Measurements from ENCODE around the gene DONSON. TPM values are rescaled to one million over a fixed set of nuclear protein-coding genes. Genes with fewer than 3 reads are reported as not detected.

The DONSON gene
- polyA plus RNA-seq, 2 of the 4 experiments (the other 2 are of a cell fraction), result 20.7 to 32.0 TPM

- TF ChIP-seq KDM1A (IDR thresholded peaks at IDR 0.05; ENCODE audit: low read depth) (no peak), NPAS2 (CRISPR knock-in tag; IDR thresholded peaks at IDR 0.05; ENCODE audit: borderline replicate concordance) (no peak)
These were observed 27.5 kb downstream of the DONSON start (continued) for GRCh38 chr21:33560965-33561364.

- H3K27ac ChIP-seq, result no peak overlapping the region
- no peak overlapping the region for H3K4me2 ChIP-seq
- H3K4me1 ChIP-seq, result no peaks in the 10 kb centered on the region
- no peak overlapping the region for H3K4me3 ChIP-seq
- TF ChIP-seq EHF (CRISPR knock-in tag; IDR thresholded peaks at IDR 0.05), result no peak
- TF ChIP-seq FOXS1 (CRISPR knock-in tag; IDR thresholded peaks at IDR 0.05), result no peak
- TF ChIP-seq BCL3 (IDR thresholded peaks at IDR 0.05), result no peak
- no peak for DNase-seq (ENCODE audit: low read depth in 1 of 2, low spot score in 1 of 2)
- POLR2A ChIA-PET, result no interaction called here
- FAIRE-seq, result no peak
- WGBS (ENCODE audit: missing lambda C conversion rate), result 85% methylated on average over 10 of the region's 10 CpGs
- no peak for ATAC-seq
- H3K9me3 ChIP-seq, result no peaks in the 10 kb centered on the region
- CTCF ChIA-PET, result no interaction called here
These were observed 28.7 kb downstream of the DONSON start for GRCh38 chr21:33559813-33560212.

GRCh38 chr21:33558777-33559421 is 29.6 kb downstream of the DONSON start:
- Histone ChIP-seq H3K4me3 (no peak overlapping the region), H3K4me2 (no peak overlapping the region), H3K9me3 (no peaks in the 10 kb centered on the region), H3K27ac (no peak overlapping the region), H3K4me1 (no peaks in the 10 kb centered on the region)
- no peak for DNase-seq (ENCODE audit: low read depth in 1 of 2, low spot score in 1 of 2)
- ATAC-seq, result no peak
- no peak for FAIRE-seq
- no peak for TF ChIP-seq ESRRA (IDR thresholded peaks at IDR 0.05; ENCODE audit: borderline replicate concordance, low read length)
- TF ChIP-seq KDM5A (IDR thresholded peaks at IDR 0.05), result no peak
- no peak for TF ChIP-seq SMC3 (IDR thresholded peaks at IDR 0.05)
- no peak for TF ChIP-seq RARB (CRISPR knock-in tag; IDR thresholded peaks at IDR 0.05)
- TF ChIP-seq REST (IDR thresholded peaks at IDR 0.05), result no peak
- no peak for TF ChIP-seq MAZ (IDR thresholded peaks at IDR 0.05; ENCODE audit: borderline replicate concordance, low read depth, low read length)
- TF ChIP-seq ATOH8 (CRISPR knock-in tag; IDR thresholded peaks at IDR 0.05; ENCODE audit: low read depth), result no peak
- ChIA-PET CTCF (interaction anchor here (0.6 kb wide), 1 partner anchor 1102 kb away, joined by 4 read pairs; no protein-coding TSS in a partner anchor), POLR2A (no interaction called here)
- 72% methylated on average over 4 of the region's 4 CpGs for WGBS (ENCODE audit: missing lambda C conversion rate)

GRCh38 chr21:33557447-33557846 is 31.0 kb downstream of the DONSON start:
- Histone ChIP-seq H3K4me2 (no peak overlapping the region), H3K27ac (no peak overlapping the region), H3K4me3 (no peak overlapping the region), H3K9me3 (no peaks in the 10 kb centered on the region), H3K4me1 (no peaks in the 10 kb centered on the region)
- WGBS (ENCODE audit: missing lambda C conversion rate), result 97% methylated on average over 19 of the region's 19 CpGs
- DNase-seq (ENCODE audit: low read depth in 1 of 2, low spot score in 1 of 2), result no peak
- no peak for FAIRE-seq
- ChIA-PET POLR2A (interaction anchor here (1.1 kb wide), 1 partner anchor 31 kb away, joined by 3 read pairs; the partner anchor contains the start of gene DONSON), CTCF (interaction anchor here (1.3 kb wide), 1 partner anchor 17 kb away, joined by 3 read pairs; no protein-coding TSS in a partner anchor)
- TF ChIP-seq MAFK (IDR thresholded peaks at IDR 0.05; ENCODE audit: partially characterized antibody) (no peak), CEBPB (IDR thresholded peaks at IDR 0.05) (no peak), MYC (IDR thresholded peaks at IDR 0.05; ENCODE audit: borderline replicate concordance, low read length) (no peak), REST (IDR thresholded peaks at IDR 0.05) (no peak), CBX8 (IDR thresholded peaks at IDR 0.05) (no peak)
- no peak for ATAC-seq
